Activated T-helper 9 cell treated with anti-CD3 and anti-CD28 coated beads, Interleukin-2, amount 50 U/mL, for 16 hours (primary cell): ENCODE data around the gene AMMECR1.
"Not testable (repeated sequence)": the region's sequence is repeated elsewhere in the genome, so short reads cannot be mapped to it uniquely, and the experiment has no call there.

Experiments
- DNase-seq: peaks from one replicate; pipeline ENCODE4 v3.0.0-alpha.2; 2020; ENCODE audit warnings: low read depth

Gene AMMECR1

GRCh38 chrX:110317820-110318663 is at the start of gene AMMECR1:
Gene AMMECR1, minus strand, starts transcription at chrX:110318085. Its CDS starts 14 bp downstream, at chrX:110318071.
- peak; percentile 70 for DNase-seq

GRCh38 chrX:110363244-110363643 is 45.4 kb upstream of the AMMECR1 start:
- DNase-seq, result no peak

GRCh38 chrX:110359273-110359672 is 41.4 kb upstream of the AMMECR1 start:
- no peak for DNase-seq

- DNase-seq, result no peak
Observed at GRCh38 chrX:110358548-110358947, 40.7 kb upstream of the AMMECR1 start, which contains the start of gene RTL9. Gene RTL9, plus strand, starts transcription at chrX:110358848. Its CDS starts 91,770 bp downstream, at chrX:110450618.

- DNase-seq, result no peak
Observed at GRCh38 chrX:110346681-110347080, 28.8 kb upstream of the AMMECR1 start.

- DNase-seq, result no peak
Observed at GRCh38 chrX:110341189-110342035, 23.5 kb upstream of the AMMECR1 start.

GRCh38 chrX:110338935-110339334 is 21.1 kb upstream of the AMMECR1 start:
- DNase-seq, result no peak

GRCh38 chrX:110333458-110333857 is 15.6 kb upstream of the AMMECR1 start:
- not testable (repeated sequence) for DNase-seq

GRCh38 chrX:110331444-110332030 is 13.7 kb upstream of the AMMECR1 start:
- DNase-seq, result no peak

GRCh38 chrX:110328613-110329012 is 10.7 kb upstream of the AMMECR1 start:
- DNase-seq, result not testable (repeated sequence)

- no peak for DNase-seq
Observed at GRCh38 chrX:110327336-110327735, 9.5 kb upstream of the AMMECR1 start.

GRCh38 chrX:110326712-110327111 is 8.8 kb upstream of the AMMECR1 start:
- no peak for DNase-seq

GRCh38 chrX:110322603-110323002 is 4.7 kb upstream of the AMMECR1 start:
- no peak for DNase-seq

- DNase-seq, result no peak
Observed at GRCh38 chrX:110321670-110322069, 3.8 kb upstream of the AMMECR1 start.

GRCh38 chrX:110321081-110321480 is 3.2 kb upstream of the AMMECR1 start:
- DNase-seq, result no peak

- DNase-seq, result no peak
Observed at GRCh38 chrX:110320381-110320987, 2.6 kb upstream of the AMMECR1 start.

- no peak for DNase-seq
Observed at GRCh38 chrX:110318664-110318968, 731 bp upstream of the AMMECR1 start.

- peak; percentile 11 for DNase-seq
Observed at GRCh38 chrX:110317061-110317819, 645 bp downstream of the AMMECR1 start.

- no peak for DNase-seq
Observed at GRCh38 chrX:110316351-110317060, 1.4 kb downstream of the AMMECR1 start.

GRCh38 chrX:110315551-110315950 is 2.3 kb downstream of the AMMECR1 start:
- DNase-seq, result no peak
